ENCODE data around the gene SMG5.

DNA sequence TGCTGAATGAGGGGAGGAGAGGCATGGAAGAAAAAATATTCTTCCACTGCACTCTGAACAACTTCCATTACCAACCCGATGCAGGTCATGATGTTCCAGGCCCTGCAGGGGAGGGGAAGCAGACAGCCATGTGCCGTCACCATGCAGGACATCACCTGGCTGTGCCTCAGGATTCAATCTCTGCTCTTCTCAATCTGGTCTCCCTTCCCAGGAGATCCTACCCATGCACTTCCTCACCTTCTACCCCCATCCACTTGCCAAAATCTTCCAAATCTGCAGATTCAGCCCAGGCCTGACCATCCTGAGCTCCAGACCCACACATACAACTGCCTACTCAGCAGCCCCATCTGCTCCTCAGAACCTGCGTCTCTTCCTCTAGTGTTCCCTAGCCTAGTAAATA, 29.0 kb downstream of the SMG5 start:
- TF ChIP-seq CTCF (IDR thresholded peaks at IDR 0.05) (no peak), POLR2A (IDR thresholded peaks at IDR 0.05) (no peak)

Measured in tibial nerve (tissue), 3 donors.